SU-DHL-6 (cell line): Measurements from ENCODE around the gene PCDHGA10.
"Not testable (repeated sequence)": the region's sequence is repeated elsewhere in the genome, so short reads cannot be mapped to it uniquely, and the experiment has no call there.

Experiments used
- H2AFZ ChIP-seq: fragments of 200-600 bp; sonication (generic); 2 replicates; pipeline ENCODE4 v1.6.1; 2014; ENCODE audit warnings: low read depth, mild to moderate bottlenecking, moderate library complexity, mixed read lengths, antibody characterized with exemption, low read length; ENCODE audit not compliant: severe bottlenecking
- H3F3A ChIP-seq: fragments of 200-600 bp; shearing (Covaris generic); 2 replicates; pipeline ENCODE4 v1.6.0; 2016; ENCODE audit warnings: antibody characterized with exemption, mild to moderate bottlenecking; ENCODE audit not compliant: insufficient read depth
- H3K27ac ChIP-seq: fragments of 200-600 bp; sonication (generic); 2 replicates; pipeline ENCODE4 v1.5.1; 2016; ENCODE audit warnings: low read depth, mild to moderate bottlenecking, low read length, moderate library complexity, mixed read lengths
- H3K27me3 ChIP-seq: fragments of 200-600 bp; sonication (generic), shearing (Covaris generic); 2 replicates; pipeline ENCODE4 v1.6.0; 2014; ENCODE audit warnings: mild to moderate bottlenecking, low read length
- H3K36me3 ChIP-seq: fragments of 200-600 bp; sonication (generic); 2 replicates; pipeline ENCODE4 v1.6.1; 2014; ENCODE audit warnings: mild to moderate bottlenecking, low read length, mixed read lengths
- H3K4me2 ChIP-seq: fragments of 300-600, 200-600 bp; shearing (Covaris generic), sonication (generic); 2 replicates; pipeline ENCODE4 v1.6.0; 2014; ENCODE audit warnings: low read length, low read depth, mild to moderate bottlenecking; ENCODE audit not compliant: poor library complexity, severe bottlenecking
- H3K4me3 ChIP-seq: fragments of 200-600 bp; sonication (generic); 2 replicates; pipeline ENCODE4 v1.5.1; 2014; ENCODE audit warnings: antibody characterized with exemption, low read length, mild to moderate bottlenecking, mixed read lengths; ENCODE audit not compliant: insufficient read depth, poor library complexity, severe bottlenecking
- H3K79me2 ChIP-seq: fragments of 200-600 bp; sonication (generic); 2 replicates; pipeline ENCODE4 v1.6.1; 2014; ENCODE audit warnings: mild to moderate bottlenecking, low read length, moderate library complexity; ENCODE audit not compliant: insufficient read depth
- H3K9ac ChIP-seq: fragments of 200-600 bp; sonication (generic); 2 replicates; pipeline ENCODE4 v1.7.0; 2014; ENCODE audit warnings: mild to moderate bottlenecking, low read length
- H3K9me2 ChIP-seq: fragments of 200-600 bp; sonication (generic); replicated peaks from 2 replicates; pipeline ENCODE4 v1.6.1; 2014; ENCODE audit warnings: low read length; ENCODE audit not compliant: insufficient read depth
- H3K9me3 ChIP-seq: fragments of 200-600 bp; sonication (generic); 2 replicates; pipeline ENCODE4 v1.6.1; 2014; ENCODE audit warnings: low read length, mixed read lengths; ENCODE audit not compliant: insufficient read depth
- H4K20me1 ChIP-seq: fragments of 200-600 bp; sonication (generic); 2 replicates; pipeline ENCODE4 v1.6.1; 2014; ENCODE audit warnings: low read depth, mild to moderate bottlenecking, antibody characterized with exemption, low read length, moderate library complexity, mixed read lengths
- EZH2phosphoT487 ChIP-seq: fragments of 200-600 bp; sonication (generic), shearing (Covaris generic); conservative IDR thresholded peaks from 2 replicates; pipeline ENCODE4 v1.6.1; 2018; ENCODE audit warnings: mild to moderate bottlenecking, antibody characterized with exemption, low read length, moderate library complexity, mixed read lengths
- TF ChIP-seq, protein P1 (sequence below): fragments of 200-600 bp; sonication (generic); IDR thresholded peaks from one replicate; pipeline ENCODE4 v1.5.1; 2017; ENCODE audit warnings: antibody characterized with exemption, mild to moderate bottlenecking, low read length, moderate library complexity; ENCODE audit not compliant: insufficient read depth, poor library complexity, severe bottlenecking

PCDHGA10 gene

DNA sequence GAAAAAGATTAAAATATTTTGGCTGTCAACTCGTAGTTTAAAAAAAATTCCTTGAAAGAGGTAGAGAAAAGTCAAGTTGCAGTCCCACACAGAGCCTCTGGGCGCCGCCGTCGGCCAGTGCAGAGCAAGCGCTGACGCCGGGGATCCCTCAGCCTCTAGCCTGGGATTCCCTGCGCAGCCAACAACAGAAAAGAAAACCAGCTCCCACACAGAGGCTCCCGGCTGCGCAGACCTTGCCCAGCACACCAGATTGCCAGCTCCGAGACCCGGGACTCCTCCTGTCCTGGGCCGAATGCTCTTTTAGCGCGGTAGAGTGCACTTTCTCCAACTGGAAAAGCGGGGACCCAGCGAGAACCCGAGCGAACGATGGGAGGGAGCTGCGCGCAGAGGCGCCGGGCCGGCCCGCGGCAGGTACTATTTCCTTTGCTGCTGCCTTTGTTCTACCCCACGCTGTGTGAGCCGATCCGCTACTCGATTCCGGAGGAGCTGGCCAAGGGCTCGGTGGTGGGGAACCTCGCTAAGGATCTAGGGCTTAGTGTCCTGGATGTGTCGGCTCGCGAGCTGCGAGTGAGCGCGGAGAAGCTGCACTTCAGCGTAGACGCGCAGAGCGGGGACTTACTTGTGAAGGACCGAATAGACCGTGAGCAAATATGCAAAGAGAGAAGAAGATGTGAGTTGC, 4.8 kb downstream of the PCDHGA10 start, which contains the start of gene PCDHGB7:
PCDHGB7 (plus strand) TSS at position 184 of the 679 bp plus-strand sequence; CDS start at position 367, 183 bp downstream.
- not testable (repeated sequence) for H3K79me2 ChIP-seq, H3K36me3 ChIP-seq, H2AFZ ChIP-seq, H3K4me2 ChIP-seq, H4K20me1 ChIP-seq, H3K4me3 ChIP-seq, H3K27me3 ChIP-seq, H3F3A ChIP-seq, H3K9me2 ChIP-seq, H3K27ac ChIP-seq, H3K9ac ChIP-seq
- H3K9me3 ChIP-seq = peaks cover 13% of the 10 kb centered on the region; the same call in 1 of the 2 replicates
- TF ChIP-seq, protein P1, sequence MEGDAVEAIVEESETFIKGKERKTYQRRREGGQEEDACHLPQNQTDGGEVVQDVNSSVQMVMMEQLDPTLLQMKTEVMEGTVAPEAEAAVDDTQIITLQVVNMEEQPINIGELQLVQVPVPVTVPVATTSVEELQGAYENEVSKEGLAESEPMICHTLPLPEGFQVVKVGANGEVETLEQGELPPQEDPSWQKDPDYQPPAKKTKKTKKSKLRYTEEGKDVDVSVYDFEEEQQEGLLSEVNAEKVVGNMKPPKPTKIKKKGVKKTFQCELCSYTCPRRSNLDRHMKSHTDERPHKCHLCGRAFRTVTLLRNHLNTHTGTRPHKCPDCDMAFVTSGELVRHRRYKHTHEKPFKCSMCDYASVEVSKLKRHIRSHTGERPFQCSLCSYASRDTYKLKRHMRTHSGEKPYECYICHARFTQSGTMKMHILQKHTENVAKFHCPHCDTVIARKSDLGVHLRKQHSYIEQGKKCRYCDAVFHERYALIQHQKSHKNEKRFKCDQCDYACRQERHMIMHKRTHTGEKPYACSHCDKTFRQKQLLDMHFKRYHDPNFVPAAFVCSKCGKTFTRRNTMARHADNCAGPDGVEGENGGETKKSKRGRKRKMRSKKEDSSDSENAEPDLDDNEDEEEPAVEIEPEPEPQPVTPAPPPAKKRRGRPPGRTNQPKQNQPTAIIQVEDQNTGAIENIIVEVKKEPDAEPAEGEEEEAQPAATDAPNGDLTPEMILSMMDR = peak; percentile 21

DNA sequence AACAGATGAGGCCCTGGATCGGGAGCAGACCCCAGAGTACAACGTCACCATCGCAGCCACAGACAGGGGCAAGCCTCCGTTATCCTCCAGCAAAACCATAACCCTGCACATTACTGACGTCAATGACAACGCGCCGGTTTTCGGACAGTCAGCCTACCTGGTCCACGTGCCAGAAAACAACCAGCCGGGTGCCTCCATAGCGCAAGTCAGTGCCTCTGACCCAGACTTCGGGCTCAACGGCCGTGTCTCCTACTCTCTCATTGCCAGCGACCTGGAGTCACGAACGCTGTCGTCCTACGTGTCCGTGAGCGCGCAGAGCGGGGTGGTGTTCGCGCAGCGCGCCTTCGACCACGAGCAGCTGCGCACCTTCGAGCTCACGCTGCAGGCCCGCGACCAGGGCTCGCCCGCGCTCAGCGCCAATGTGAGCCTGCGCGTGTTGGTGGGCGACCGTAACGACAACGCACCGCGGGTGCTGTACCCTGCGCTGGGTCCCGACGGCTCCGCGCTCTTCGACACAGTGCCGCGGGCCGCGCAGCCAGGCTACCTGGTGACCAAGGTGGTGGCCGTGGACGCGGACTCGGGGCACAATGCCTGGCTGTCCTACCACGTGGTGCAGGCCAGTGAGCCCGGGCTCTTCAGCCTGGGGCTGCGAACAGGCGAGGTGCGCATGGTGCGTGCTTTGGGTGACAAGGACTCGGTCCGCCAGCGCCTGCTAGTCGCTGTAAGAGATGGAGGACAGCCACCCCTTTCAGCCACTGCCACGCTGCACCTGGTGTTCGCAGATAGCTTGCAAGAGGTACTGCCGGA, 6.5 kb downstream of the PCDHGA10 start:
- no peak overlapping the region for H2AFZ ChIP-seq
- no peaks in the 10 kb centered on the region for H3K9me2 ChIP-seq
- no peaks in the 10 kb centered on the region for H3K27me3 ChIP-seq
- H3K4me3 ChIP-seq = no peak overlapping the region
- H3K36me3 ChIP-seq = 0 out of 2 replicates have a peak, but pooled peaks cover 2% of the 10 kb centered on the region
- no peak overlapping the region for H3K9ac ChIP-seq
- no peak for TF ChIP-seq EZH2phosphoT487
- TF ChIP-seq, protein P1 = no peak
- no peaks in the 10 kb centered on the region for H3K79me2 ChIP-seq
- no peak overlapping the region for H3K4me2 ChIP-seq
- no peak overlapping the region for H3K27ac ChIP-seq
- 0 out of 2 replicates have a peak, but pooled peaks cover 5% of the 10 kb centered on the region for H3F3A ChIP-seq
- H4K20me1 ChIP-seq = no peaks in the 10 kb centered on the region
- H3K9me3 ChIP-seq = peaks cover 16% of the 10 kb centered on the region; the same call in 1 of the 2 replicates

DNA sequence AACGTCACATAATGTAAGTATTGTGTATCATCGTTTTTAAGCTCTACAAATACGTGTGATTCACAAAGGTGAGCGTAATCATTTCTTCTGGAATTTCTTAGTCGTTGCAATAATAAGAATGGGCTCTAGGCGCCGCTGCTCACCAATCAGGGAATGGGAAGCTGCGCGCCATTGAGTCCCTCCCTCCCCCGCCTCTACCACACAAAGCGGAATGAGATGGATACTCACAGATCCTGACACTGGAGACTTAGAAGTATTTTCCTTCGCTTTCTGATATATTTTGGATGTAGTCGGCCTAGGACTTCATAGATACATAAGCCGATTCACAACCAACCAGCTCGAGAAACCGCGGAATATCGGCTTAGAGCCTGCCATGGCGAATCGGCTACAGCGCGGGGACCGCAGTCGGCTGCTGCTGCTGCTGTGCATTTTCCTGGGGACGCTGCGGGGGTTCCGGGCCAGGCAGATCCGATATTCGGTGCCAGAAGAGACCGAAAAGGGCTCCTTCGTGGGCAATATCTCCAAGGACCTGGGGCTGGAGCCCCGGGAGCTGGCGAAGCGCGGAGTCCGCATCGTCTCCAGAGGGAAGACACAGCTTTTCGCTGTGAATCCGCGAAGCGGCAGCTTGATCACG, 8.2 kb downstream of the PCDHGA10 start, which contains the start of gene PCDHGA11:
PCDHGA11 (plus strand) TSS at position 197 of the 634 bp plus-strand sequence; CDS start at position 374, 177 bp downstream.
- Histone ChIP-seq H3F3A (0 out of 2 replicates have a peak, but pooled peaks cover 3% of the 10 kb centered on the region), H3K27me3 (no peaks in the 10 kb centered on the region), H4K20me1 (no peaks in the 10 kb centered on the region), H3K27ac (no peak within 1 kb of the TSS), H2AFZ (no peak within 1 kb of the TSS), H3K9me2 (no peaks in the 10 kb centered on the region), H3K4me3 (no peak within 1 kb of the TSS), H3K9ac (no peak within 1 kb of the TSS), H3K79me2 (no peaks in the 10 kb centered on the region), H3K9me3 (peaks cover 16% of the 10 kb centered on the region; the same call in 1 of the 2 replicates), H3K4me2 (no peak within 1 kb of the TSS), H3K36me3 (0 out of 2 replicates have a peak, but pooled peaks cover 2% of the 10 kb centered on the region)
- TF ChIP-seq EZH2phosphoT487 = no peak
- TF ChIP-seq, protein P1 = no peak
